ENCODE measurements around the gene TJP1. TPM values are rescaled to one million over a fixed set of nuclear protein-coding genes. Genes with fewer than 3 reads are reported as not detected.

Gene TJP1
- total and polyA plus RNA-seq, 12 donors: 15.0 to 68.3 (median 50.1) TPM

- H3K4me3 ChIP-seq: no peak overlapping the region
- TF ChIP-seq POLR2A (IDR thresholded peaks at IDR 0.05): no peak
- no peak for TF ChIP-seq CTCF (IDR thresholded peaks at IDR 0.05)
- H3K36me3 ChIP-seq (replicated peaks in 1 of 2): peaks cover 0 to 15% of the 10 kb centered on the region in 2 donors
- no peak overlapping the region for H3K27ac ChIP-seq
- no peaks in the 10 kb centered on the region for H3K27me3 ChIP-seq
- intact Hi-C loops (cut with DNase I): loop anchor here in 1 of 2 donors (10.0 kb wide), 1 partner anchor 81 kb away; the partner anchor contains the start of gene TJP1
- no peaks in the 10 kb centered on the region for H3K9me3 ChIP-seq (replicated peaks in 1 of 3)
- no peaks in the 10 kb centered on the region for H3K4me1 ChIP-seq (replicated peaks in 1 of 2)
- no peak for DNase-seq
- 93 to 96% (median 94%) methylated on average over 3 of the region's 3 CpGs for WGBS, 4 donors
These were observed 78.8 kb downstream of the TJP1 start for GRCh38 chr15:29743475-29743874.

GRCh38 chr15:29740692-29741311, 81.5 kb downstream of the TJP1 start:
- Histone ChIP-seq H3K9me3 (replicated peaks in 1 of 3) (no peaks in the 10 kb centered on the region), H3K27ac (no peak overlapping the region), H3K27me3 (no peaks in the 10 kb centered on the region), H3K4me3 (no peak overlapping the region), H3K4me1 (replicated peaks in 1 of 2) (no peaks in the 10 kb centered on the region), H3K36me3 (replicated peaks in 1 of 2) (peaks cover 0 to 15% of the 10 kb centered on the region in 2 donors)
- 92 to 100% (median 99%) methylated on average over 1 of the region's 1 CpG for WGBS, 4 donors
- no peak for DNase-seq
- TF ChIP-seq CTCF (IDR thresholded peaks at IDR 0.05) (peak in 2 of 6 experiments; percentile 12 to 13), POLR2A (IDR thresholded peaks at IDR 0.05) (no peak)
- intact Hi-C loops (cut with DNase I): loop anchor here in 1 of 2 donors (10.0 kb wide), 1 partner anchor 84 kb away; the partner anchor contains the start of gene TJP1

- no peak overlapping the region for H3K4me3 ChIP-seq
- peaks cover 0 to 5% of the 10 kb centered on the region in 2 donors for H3K4me1 ChIP-seq (replicated peaks in 1 of 2)
- H3K27ac ChIP-seq: peak overlapping the region in 1 of 5 donors; percentile 31
- H3K27me3 ChIP-seq: no peaks in the 10 kb centered on the region
- intact Hi-C loops (cut with DNase I): no loop called here
- TF ChIP-seq CTCF (IDR thresholded peaks at IDR 0.05) (no peak), POLR2A (IDR thresholded peaks at IDR 0.05) (no peak)
- peak in 5 of 7 donors; percentile 46 to 63 (median 58) for DNase-seq
- peaks cover 0 to 27% of the 10 kb centered on the region in 2 donors for H3K36me3 ChIP-seq (replicated peaks in 1 of 2)
- no peaks in the 10 kb centered on the region for H3K9me3 ChIP-seq (replicated peaks in 1 of 3)
- 62 to 81% (median 75%) methylated on average over 2 of the region's 2 CpGs for WGBS, 4 donors
These were observed 85.6 kb downstream of the TJP1 start for GRCh38 chr15:29736744-29737020.

GRCh38 chr15:29736012-29736743, 86.1 kb downstream of the TJP1 start:
- H3K4me1 ChIP-seq (replicated peaks in 1 of 2): peaks cover 0 to 5% of the 10 kb centered on the region in 2 donors
- H3K9me3 ChIP-seq (replicated peaks in 1 of 3): no peaks in the 10 kb centered on the region
- H3K27me3 ChIP-seq: no peaks in the 10 kb centered on the region
- intact Hi-C loops (cut with DNase I): no loop called here
- DNase-seq: no peak
- WGBS, 4 donors: 73 to 79% (median 76%) methylated on average over 3 of the region's 3 CpGs
- H3K4me3 ChIP-seq: no peak overlapping the region
- peaks cover 0 to 23% of the 10 kb centered on the region in 2 donors for H3K36me3 ChIP-seq (replicated peaks in 1 of 2)
- no peak for TF ChIP-seq CTCF (IDR thresholded peaks at IDR 0.05)
- TF ChIP-seq POLR2A (IDR thresholded peaks at IDR 0.05): no peak
- peak overlapping the region in 1 of 5 donors; percentile 31 for H3K27ac ChIP-seq
